Endothelial cell of umbilical vein (primary cell): ENCODE results near the gene C14orf180.

Source experiments
- CTCF ChIP-seq, 2 donors: IDR thresholded peaks; 1 replicate in 1 of 2; 2 replicates in 1 of 2; pipeline ENCODE4 v1.5.1; 2011; ENCODE audit warnings: low read length in 2 of 2, mild to moderate bottlenecking in 2 of 2, moderate library complexity in 2 of 2, control low read depth in 1 of 2, inconsistent platforms in 1 of 2, low read depth in 1 of 2; ENCODE audit not compliant: insufficient read depth in 1 of 2; ENCODE audit errors: extremely low read depth in 1 of 2
- GATA2 ChIP-seq: IDR thresholded peaks from 2 replicates; pipeline ENCODE4 v1.7.0; 2011; ENCODE audit warnings: low read depth, mild to moderate bottlenecking, moderate library complexity, mixed read lengths, low read length; ENCODE audit not compliant: insufficient read length, insufficient read depth
- POLR2A ChIP-seq: IDR thresholded peaks from 2 replicates; pipeline ENCODE4 v1.6.1; 2012; ENCODE audit warnings: low read depth, mild to moderate bottlenecking, control low read depth, low read length
- POLR2AphosphoS5 ChIP-seq: IDR thresholded peaks from 2 replicates; pipeline ENCODE4 v1.6.1; 2012; ENCODE audit warnings: low read depth, mild to moderate bottlenecking, control low read depth, low read length, moderate library complexity; ENCODE audit not compliant: insufficient read depth

DNA sequence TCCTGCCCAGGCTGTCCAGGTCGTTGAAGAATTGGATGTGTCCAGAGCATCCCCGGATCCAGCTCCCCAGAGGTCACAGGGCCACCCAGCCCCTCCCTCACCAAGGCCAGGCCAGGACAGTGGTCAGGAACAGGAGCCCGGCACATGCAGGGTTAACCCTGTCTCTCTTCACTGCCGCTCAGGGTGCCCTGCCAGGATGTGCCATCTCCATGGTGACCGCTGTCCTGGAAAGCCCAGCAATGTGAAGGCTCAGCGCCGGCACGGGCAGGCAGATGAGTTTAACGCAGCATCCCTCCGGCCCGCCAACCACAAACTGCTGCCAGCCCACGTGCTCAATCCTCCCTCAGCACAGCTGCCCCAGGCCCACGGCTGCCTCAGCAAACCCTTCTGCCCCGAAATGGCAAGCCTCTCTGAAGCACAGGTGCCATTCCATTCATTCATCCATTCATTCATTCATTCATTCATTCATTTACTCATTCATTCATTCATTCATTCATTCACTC, 20.6 kb downstream of the C14orf180 start:
- TF ChIP-seq CTCF (IDR thresholded peaks at IDR 0.05; ENCODE audit: extremely low read depth in 1 of 2, insufficient read depth in 1 of 2, low read depth in 1 of 2, low read length in 2 of 2) (no peak), POLR2AphosphoS5 (no peak), GATA2 (no peak), POLR2A (no peak)
